Measurements from ENCODE around the gene APOB.

DNA sequence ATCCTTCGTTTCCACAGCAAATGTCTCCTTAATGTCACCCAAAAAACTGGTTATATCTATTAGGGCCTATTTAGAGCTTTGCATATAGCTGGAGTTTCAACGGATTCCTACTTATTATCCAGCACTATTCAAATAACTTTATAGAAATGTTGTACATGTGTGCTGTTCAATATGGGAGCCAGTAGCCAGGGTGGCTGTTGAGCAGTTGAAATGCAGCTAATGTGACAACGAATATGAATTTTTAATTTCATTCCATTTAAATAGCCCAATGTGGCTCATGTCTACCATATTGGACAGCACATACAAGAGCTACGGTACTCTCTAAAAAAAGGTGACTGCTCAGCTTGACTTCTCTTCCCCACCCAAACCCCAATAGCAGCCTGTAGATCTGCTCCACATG is 2.4 kb downstream of the APOB start:
- no peak for TF ChIP-seq POLR2A (IDR thresholded peaks at IDR 0.05)
- TF ChIP-seq, protein P1, sequence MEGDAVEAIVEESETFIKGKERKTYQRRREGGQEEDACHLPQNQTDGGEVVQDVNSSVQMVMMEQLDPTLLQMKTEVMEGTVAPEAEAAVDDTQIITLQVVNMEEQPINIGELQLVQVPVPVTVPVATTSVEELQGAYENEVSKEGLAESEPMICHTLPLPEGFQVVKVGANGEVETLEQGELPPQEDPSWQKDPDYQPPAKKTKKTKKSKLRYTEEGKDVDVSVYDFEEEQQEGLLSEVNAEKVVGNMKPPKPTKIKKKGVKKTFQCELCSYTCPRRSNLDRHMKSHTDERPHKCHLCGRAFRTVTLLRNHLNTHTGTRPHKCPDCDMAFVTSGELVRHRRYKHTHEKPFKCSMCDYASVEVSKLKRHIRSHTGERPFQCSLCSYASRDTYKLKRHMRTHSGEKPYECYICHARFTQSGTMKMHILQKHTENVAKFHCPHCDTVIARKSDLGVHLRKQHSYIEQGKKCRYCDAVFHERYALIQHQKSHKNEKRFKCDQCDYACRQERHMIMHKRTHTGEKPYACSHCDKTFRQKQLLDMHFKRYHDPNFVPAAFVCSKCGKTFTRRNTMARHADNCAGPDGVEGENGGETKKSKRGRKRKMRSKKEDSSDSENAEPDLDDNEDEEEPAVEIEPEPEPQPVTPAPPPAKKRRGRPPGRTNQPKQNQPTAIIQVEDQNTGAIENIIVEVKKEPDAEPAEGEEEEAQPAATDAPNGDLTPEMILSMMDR (IDR thresholded peaks at IDR 0.05 in 4 of 5, conservative IDR thresholded peaks at IDR 0.05 in 1 of 5): no peak

Measured in gastrocnemius medialis (tissue), 4 donors.